CD4-positive, CD25-positive, alpha-beta regulatory T cell (primary cell): ENCODE data around the gene HDLBP. TPM values are rescaled to one million over a fixed set of nuclear protein-coding genes. Genes with fewer than 3 reads are reported as not detected.

Experiments
- ATAC-seq, 2 donors: fragments of 150-1000 bp; cut with Tn5 transposase; one replicate each; pipeline ENCODE4 v1.10.0; 2021; ENCODE audit warnings: low read depth in 2 of 2, moderate number of reproducible peaks in 2 of 2, moderate library complexity in 1 of 2
- DNase-seq, 3 donors: peaks; one replicate each; pipeline versions ENCODE4 v3.0.0 to v3.0.0-alpha.2; 2012 to 2022; ENCODE audit warnings: mixed read lengths in 1 of 3
- H3K27ac ChIP-seq: one replicate; pipeline ENCODE4 v1.7.0; 2013; ENCODE audit warnings: mild to moderate bottlenecking, low read length; ENCODE audit not compliant: insufficient read depth, poor library complexity, severe bottlenecking
- H3K27me3 ChIP-seq: one replicate; pipeline ENCODE4 v1.7.0; 2013; ENCODE audit warnings: low read length; ENCODE audit not compliant: control insufficient read depth, insufficient read depth
- H3K36me3 ChIP-seq: one replicate; pipeline ENCODE4 v1.7.0; 2013; ENCODE audit warnings: mild to moderate bottlenecking, low read length, moderate library complexity; ENCODE audit not compliant: control insufficient read depth, insufficient read depth
- H3K4me1 ChIP-seq: 2 replicates; pipeline ENCODE4 v1.7.0; 2013; ENCODE audit warnings: mild to moderate bottlenecking, low read length; ENCODE audit not compliant: insufficient read depth, control insufficient read depth, poor library complexity, severe bottlenecking
- H3K4me3 ChIP-seq: one replicate; pipeline ENCODE4 v1.7.0; 2013; ENCODE audit warnings: low read depth, mild to moderate bottlenecking, low read length, moderate library complexity
- H3K9me3 ChIP-seq, 2 experiments: 1 replicate in 1 of 2; 2 replicates in 1 of 2; pipeline ENCODE4 v1.7.0; 2013; ENCODE audit warnings: low read length in 2 of 2, mild to moderate bottlenecking in 1 of 2, moderate library complexity in 1 of 2; ENCODE audit not compliant: control insufficient read depth in 2 of 2
- H3K27ac Mint-ChIP-seq, 3 donors: one replicate each; pipeline ENCODE4 v1.8.0; 2020 to 2022; ENCODE audit warnings: mild to moderate bottlenecking in 3 of 3, mixed read lengths in 3 of 3, moderate library complexity in 2 of 3
- H3K27me3 Mint-ChIP-seq: one replicate; pipeline ENCODE4 v1.8.0; 2022; ENCODE audit warnings: mild to moderate bottlenecking, mixed read lengths
- H3K36me3 Mint-ChIP-seq: one replicate; pipeline ENCODE4 v1.8.0; 2020; ENCODE audit warnings: mixed read lengths
- H3K4me1 Mint-ChIP-seq, 4 donors: one replicate each; pipeline ENCODE4 v1.8.0; 2020 to 2022; ENCODE audit warnings: mixed read lengths in 4 of 4, mild to moderate bottlenecking in 1 of 4
- H3K4me3 Mint-ChIP-seq, 4 donors: one replicate each; pipeline ENCODE4 v1.8.0; 2020 to 2022; ENCODE audit warnings: mild to moderate bottlenecking in 4 of 4, mixed read lengths in 4 of 4, moderate library complexity in 3 of 4
- H3K9me3 Mint-ChIP-seq, 7 donors: one replicate each; pipeline ENCODE4 v1.8.0; 2020 to 2022; ENCODE audit warnings: mixed read lengths in 7 of 7, mild to moderate bottlenecking in 3 of 7, moderate library complexity in 2 of 7
- polyA plus RNA-seq, 4 donors: library from polyadenylated mRNA; unstranded; fragments of 300-500 nt; fragmentation: Illumina TruSeq; gene quantifications; one replicate each; pipeline ENCODE4 v1.2.3, GENCODE V29; 2021
- total RNA-seq: library from RNA; stranded (reverse); gene quantifications from one replicate; pipeline ENCODE4 v1.2.3, GENCODE V29; 2022

HDLBP gene
- total and polyA plus RNA-seq, 5 donors from 2014 or later = 33.6 to 121 (median 41.7) TPM

- peaks cover 65% of the 10 kb centered on the region for H3K36me3 ChIP-seq
- Mint-ChIP-seq H3K36me3 (peaks cover 47% of the 10 kb centered on the region), H3K27ac (peak overlapping the region in 1 of 3 donors; percentile 74)
These were observed 53.8 kb downstream of the HDLBP start for GRCh38 chr2:241261628-241262027.

DNA sequence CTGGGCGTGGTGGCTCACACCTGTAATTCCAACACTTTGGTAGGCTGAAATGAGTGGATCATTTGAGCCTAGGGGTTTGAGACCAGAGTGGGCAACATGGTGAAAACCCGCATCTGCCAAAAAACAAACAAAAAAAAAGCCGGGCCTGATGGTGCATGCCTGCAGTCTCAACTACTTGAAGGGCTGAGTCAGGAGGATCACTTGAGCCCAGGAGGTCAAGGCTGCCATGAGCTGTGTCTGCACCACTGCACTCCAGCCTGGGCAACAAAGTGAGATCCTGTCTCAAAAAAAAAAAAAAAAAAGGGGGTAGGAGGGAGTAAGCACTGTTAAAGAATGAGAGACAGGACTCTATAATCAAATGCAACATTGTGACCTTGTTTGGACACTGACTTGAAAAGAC lies 54.6 kb downstream of the HDLBP start:
- Histone ChIP-seq H3K9me3 (no peaks in the 10 kb centered on the region), H3K4me1 (no peaks in the 10 kb centered on the region), H3K36me3 (peaks cover 67% of the 10 kb centered on the region), H3K27ac (no peak overlapping the region), H3K4me3 (no peak overlapping the region), H3K27me3 (no peaks in the 10 kb centered on the region)
- peak overlapping the region in 1 of 3 donors; percentile 10 for H3K27ac Mint-ChIP-seq
- ATAC-seq (no peak), DNase-seq (no peak)
- H3K9me3 Mint-ChIP-seq = no peaks in the 10 kb centered on the region
- H3K4me3 Mint-ChIP-seq = no peak overlapping the region
- peaks cover 6 to 9% (median 8%) of the 10 kb centered on the region in 4 donors for H3K4me1 Mint-ChIP-seq
- H3K36me3 Mint-ChIP-seq = peaks cover 53% of the 10 kb centered on the region
- no peaks in the 10 kb centered on the region for H3K27me3 Mint-ChIP-seq

More at GRCh38 chr2:241261628-241262027, 53.8 kb downstream of the HDLBP start:
- no peaks in the 10 kb centered on the region for H3K27me3 Mint-ChIP-seq
- H3K4me1 Mint-ChIP-seq = peaks cover 6 to 9% (median 8%) of the 10 kb centered on the region in 4 donors
- H3K9me3 ChIP-seq = no peaks in the 10 kb centered on the region
- no peaks in the 10 kb centered on the region for H3K27me3 ChIP-seq
- H3K9me3 Mint-ChIP-seq = no peaks in the 10 kb centered on the region
- H3K4me1 ChIP-seq = no peaks in the 10 kb centered on the region
- no peak overlapping the region for H3K4me3 ChIP-seq
- no peak overlapping the region for H3K27ac ChIP-seq
- no peak overlapping the region for H3K4me3 Mint-ChIP-seq
- no peak for DNase-seq
- ATAC-seq = no peak

DNA sequence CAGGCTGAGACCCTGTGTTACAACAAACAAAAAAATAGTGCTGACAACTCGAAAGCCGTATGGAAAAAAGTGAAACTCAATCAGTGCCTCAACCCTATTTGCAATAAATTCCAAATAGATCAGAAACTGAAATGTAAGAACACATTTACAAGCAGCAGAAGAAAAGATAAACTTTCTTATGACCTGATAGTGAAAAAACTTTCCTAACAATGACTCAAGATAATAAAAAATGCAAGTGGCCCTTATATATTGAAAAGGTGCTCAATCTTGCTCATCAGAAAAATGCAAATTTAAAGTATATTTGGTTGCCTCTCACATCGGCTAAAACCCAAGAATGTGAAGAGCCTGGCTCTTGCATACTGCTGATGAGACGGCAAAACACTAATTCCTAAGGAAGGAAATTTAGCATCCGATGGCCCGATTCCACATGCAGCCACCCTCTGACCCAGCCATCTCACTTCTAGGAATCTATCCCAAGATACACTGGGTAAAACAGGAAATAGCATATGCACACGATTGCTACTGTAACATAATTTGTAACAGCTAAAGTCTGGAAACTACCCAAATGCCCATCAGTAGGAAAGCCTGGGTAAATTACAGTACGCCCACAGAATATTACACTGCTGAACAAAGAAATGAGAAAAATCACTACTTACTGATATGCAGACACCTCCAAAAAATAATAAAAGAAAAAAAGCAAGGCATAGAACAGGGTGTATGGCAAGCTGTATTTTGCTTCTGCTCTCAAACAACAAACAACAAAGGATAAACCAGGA lies 56.8 kb downstream of the HDLBP start:
- no peaks in the 10 kb centered on the region for H3K27me3 ChIP-seq
- H3K9me3 ChIP-seq = no peaks in the 10 kb centered on the region
- ATAC-seq = no peak
- H3K36me3 ChIP-seq = peaks cover 79% of the 10 kb centered on the region
- Mint-ChIP-seq H3K27ac (peak overlapping the region in 2 of 3 donors; percentile 1 to 72), H3K9me3 (no peaks in the 10 kb centered on the region), H3K27me3 (no peaks in the 10 kb centered on the region), H3K36me3 (peaks cover 62% of the 10 kb centered on the region), H3K4me1 (peaks cover 6 to 9% (median 8%) of the 10 kb centered on the region in 4 donors), H3K4me3 (no peak overlapping the region)
- DNase-seq = no peak
- H3K4me1 ChIP-seq = no peaks in the 10 kb centered on the region
- no peak overlapping the region for H3K4me3 ChIP-seq
- H3K27ac ChIP-seq = no peak overlapping the region

- no peak overlapping the region for H3K27ac ChIP-seq
- no peaks in the 10 kb centered on the region for H3K9me3 ChIP-seq
- Mint-ChIP-seq H3K27ac (no peak overlapping the region), H3K9me3 (no peaks in the 10 kb centered on the region), H3K27me3 (no peaks in the 10 kb centered on the region), H3K36me3 (peaks cover 60% of the 10 kb centered on the region), H3K4me3 (no peak overlapping the region), H3K4me1 (peaks cover 0 to 9% (median 8%) of the 10 kb centered on the region in 4 donors)
- peaks cover 79% of the 10 kb centered on the region for H3K36me3 ChIP-seq
- H3K27me3 ChIP-seq = no peaks in the 10 kb centered on the region
- no peak overlapping the region for H3K4me3 ChIP-seq
- no peak for DNase-seq
- no peaks in the 10 kb centered on the region for H3K4me1 ChIP-seq
- ATAC-seq = no peak
These were observed 57.9 kb downstream of the HDLBP start for GRCh38 chr2:241257419-241258032.

DNA sequence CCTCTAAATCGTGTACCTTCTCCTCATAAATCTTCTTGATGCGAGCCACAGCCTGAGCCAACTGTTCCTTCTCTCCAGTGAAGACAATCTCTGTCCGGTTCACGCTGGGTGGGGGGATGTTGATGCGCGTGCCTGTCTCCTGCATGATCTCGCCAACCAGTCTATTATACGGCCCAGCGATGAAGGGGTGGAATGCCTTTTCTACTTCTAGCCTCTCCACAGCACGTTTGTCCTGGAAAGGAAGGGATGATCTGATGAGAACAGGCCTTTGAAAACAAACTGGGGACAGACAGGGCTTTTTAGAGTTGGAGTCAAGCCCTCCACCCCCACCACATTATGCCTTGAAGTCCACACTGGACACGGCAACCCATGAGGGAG lies 59.3 kb downstream of the HDLBP start:
- Mint-ChIP-seq H3K9me3 (no peaks in the 10 kb centered on the region), H3K4me1 (peaks cover 0 to 9% (median 5%) of the 10 kb centered on the region in 4 donors), H3K4me3 (no peak overlapping the region), H3K27me3 (no peaks in the 10 kb centered on the region), H3K36me3 (peaks cover 60% of the 10 kb centered on the region), H3K27ac (no peak overlapping the region)
- ATAC-seq (no peak), DNase-seq (no peak)
- Histone ChIP-seq H3K36me3 (peaks cover 75% of the 10 kb centered on the region), H3K27me3 (no peaks in the 10 kb centered on the region), H3K27ac (no peak overlapping the region), H3K9me3 (no peaks in the 10 kb centered on the region), H3K4me3 (no peak overlapping the region), H3K4me1 (no peaks in the 10 kb centered on the region)

DNA sequence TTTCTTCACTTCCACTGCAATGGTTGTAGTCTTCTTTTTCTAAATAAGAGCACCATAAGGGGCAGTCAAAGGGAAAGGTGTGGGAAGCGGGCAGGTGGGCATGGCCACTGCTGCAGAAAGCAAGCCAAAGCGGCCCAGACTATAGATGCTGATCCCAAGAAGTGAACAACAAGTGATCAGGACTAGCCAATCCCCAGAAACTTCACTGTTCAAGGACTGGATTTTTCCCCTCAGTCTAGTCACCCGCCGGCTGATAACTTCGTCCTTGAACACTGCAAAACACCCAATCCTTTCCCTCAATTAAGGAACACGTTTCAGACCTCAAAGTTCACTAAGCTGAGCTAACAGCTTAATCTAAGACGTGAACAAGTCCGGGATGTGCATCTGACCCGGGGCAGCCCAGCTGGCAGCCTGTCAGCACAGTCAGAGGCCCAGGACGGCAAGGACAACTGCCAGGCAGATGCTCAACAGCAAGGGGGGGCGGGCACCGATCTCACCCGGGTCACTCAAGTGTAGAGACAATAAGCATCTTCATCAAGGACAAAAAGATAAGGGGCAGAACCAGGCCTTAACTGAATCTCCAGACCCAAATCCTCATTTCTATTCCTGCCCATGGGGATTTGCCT lies 59.8 kb downstream of the HDLBP start:
- Histone ChIP-seq H3K27me3 (no peaks in the 10 kb centered on the region), H3K9me3 (no peaks in the 10 kb centered on the region), H3K36me3 (peaks cover 75% of the 10 kb centered on the region), H3K4me1 (no peaks in the 10 kb centered on the region), H3K4me3 (no peak overlapping the region), H3K27ac (no peak overlapping the region)
- no peak overlapping the region for H3K4me3 Mint-ChIP-seq
- peaks cover 0 to 9% (median 5%) of the 10 kb centered on the region in 4 donors for H3K4me1 Mint-ChIP-seq
- H3K27ac Mint-ChIP-seq = no peak overlapping the region
- no peaks in the 10 kb centered on the region for H3K9me3 Mint-ChIP-seq
- H3K36me3 Mint-ChIP-seq = peaks cover 62% of the 10 kb centered on the region
- H3K27me3 Mint-ChIP-seq = no peaks in the 10 kb centered on the region
- ATAC-seq (no peak), DNase-seq (no peak)

- Mint-ChIP-seq H3K36me3 (peaks cover 62% of the 10 kb centered on the region), H3K9me3 (no peaks in the 10 kb centered on the region), H3K27ac (no peak overlapping the region), H3K4me3 (no peak overlapping the region), H3K27me3 (no peaks in the 10 kb centered on the region), H3K4me1 (peaks cover 0 to 4% (median 4%) of the 10 kb centered on the region in 4 donors)
- H3K4me3 ChIP-seq = no peak overlapping the region
- no peaks in the 10 kb centered on the region for H3K27me3 ChIP-seq
- no peak overlapping the region for H3K27ac ChIP-seq
- no peaks in the 10 kb centered on the region for H3K4me1 ChIP-seq
- H3K36me3 ChIP-seq = peaks cover 77% of the 10 kb centered on the region
- no peak for DNase-seq
- ATAC-seq = no peak
- H3K9me3 ChIP-seq = no peaks in the 10 kb centered on the region
These were observed 60.5 kb downstream of the HDLBP start for GRCh38 chr2:241254904-241255351.
